ENCODE results near the gene ZNF169. TPM values are rescaled to one million over a fixed set of nuclear protein-coding genes. Genes with fewer than 3 reads are reported as not detected.
"Not testable (repeated sequence)": the region's sequence is repeated elsewhere in the genome, so short reads cannot be mapped to it uniquely, and the experiment has no call there.

Gene ZNF169
- total RNA-seq, 1 experiment from 2014 or later = 5.0 TPM

DNA sequence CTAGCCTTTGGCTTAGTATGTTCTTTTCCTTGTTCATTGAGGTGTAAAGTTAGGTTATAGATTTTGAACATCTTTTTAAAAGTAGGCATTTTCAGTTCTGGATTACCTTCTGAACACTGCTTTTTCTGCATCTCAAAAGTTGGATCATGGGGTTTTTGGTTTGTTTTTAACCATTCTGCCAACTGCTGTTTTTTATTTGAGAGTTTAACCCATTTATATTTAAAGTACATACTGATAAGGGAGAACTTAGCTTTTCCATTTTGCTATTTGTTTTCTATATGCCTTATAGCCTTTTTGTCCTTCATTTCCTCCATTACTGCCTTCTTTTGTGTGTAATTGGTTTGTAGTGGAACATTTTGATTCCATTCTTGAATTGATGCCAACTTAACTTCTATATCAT, 30.5 kb upstream of the ZNF169 start:
- no peak for TF ChIP-seq USF1 (CRISPR knock-in tag; IDR thresholded peaks at IDR 0.05)
- TF ChIP-seq ATF1 (CRISPR knock-in tag; IDR thresholded peaks at IDR 0.05) = no peak
- no peak for TF ChIP-seq MAX (CRISPR knock-in tag; IDR thresholded peaks at IDR 0.05)
- TF ChIP-seq, protein P1, sequence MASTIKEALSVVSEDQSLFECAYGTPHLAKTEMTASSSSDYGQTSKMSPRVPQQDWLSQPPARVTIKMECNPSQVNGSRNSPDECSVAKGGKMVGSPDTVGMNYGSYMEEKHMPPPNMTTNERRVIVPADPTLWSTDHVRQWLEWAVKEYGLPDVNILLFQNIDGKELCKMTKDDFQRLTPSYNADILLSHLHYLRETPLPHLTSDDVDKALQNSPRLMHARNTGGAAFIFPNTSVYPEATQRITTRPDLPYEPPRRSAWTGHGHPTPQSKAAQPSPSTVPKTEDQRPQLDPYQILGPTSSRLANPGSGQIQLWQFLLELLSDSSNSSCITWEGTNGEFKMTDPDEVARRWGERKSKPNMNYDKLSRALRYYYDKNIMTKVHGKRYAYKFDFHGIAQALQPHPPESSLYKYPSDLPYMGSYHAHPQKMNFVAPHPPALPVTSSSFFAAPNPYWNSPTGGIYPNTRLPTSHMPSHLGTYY (CRISPR knock-in tag; IDR thresholded peaks at IDR 0.05) = no peak
- TF ChIP-seq NFE2L1 (CRISPR knock-in tag; IDR thresholded peaks at IDR 0.05) = no peak
- TF ChIP-seq, protein P2, sequence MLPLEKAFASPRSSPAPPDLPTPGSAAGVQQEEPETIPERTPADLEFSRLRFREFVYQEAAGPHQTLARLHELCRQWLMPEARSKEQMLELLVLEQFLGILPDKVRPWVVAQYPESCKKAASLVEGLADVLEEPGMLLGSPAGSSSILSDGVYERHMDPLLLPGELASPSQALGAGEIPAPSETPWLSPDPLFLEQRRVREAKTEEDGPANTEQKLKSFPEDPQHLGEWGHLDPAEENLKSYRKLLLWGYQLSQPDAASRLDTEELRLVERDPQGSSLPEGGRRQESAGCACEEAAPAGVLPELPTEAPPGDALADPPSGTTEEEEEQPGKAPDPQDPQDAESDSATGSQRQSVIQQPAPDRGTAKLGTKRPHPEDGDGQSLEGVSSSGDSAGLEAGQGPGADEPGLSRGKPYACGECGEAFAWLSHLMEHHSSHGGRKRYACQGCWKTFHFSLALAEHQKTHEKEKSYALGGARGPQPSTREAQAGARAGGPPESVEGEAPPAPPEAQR (CRISPR knock-in tag; IDR thresholded peaks at IDR 0.05) = no peak
- TF ChIP-seq, protein P3, sequence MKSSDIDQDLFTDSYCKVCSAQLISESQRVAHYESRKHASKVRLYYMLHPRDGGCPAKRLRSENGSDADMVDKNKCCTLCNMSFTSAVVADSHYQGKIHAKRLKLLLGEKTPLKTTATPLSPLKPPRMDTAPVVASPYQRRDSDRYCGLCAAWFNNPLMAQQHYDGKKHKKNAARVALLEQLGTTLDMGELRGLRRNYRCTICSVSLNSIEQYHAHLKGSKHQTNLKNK (CRISPR knock-in tag; IDR thresholded peaks at IDR 0.05) = no peak
- TF ChIP-seq ESRRA (CRISPR knock-in tag; IDR thresholded peaks at IDR 0.05; ENCODE audit: borderline replicate concordance) = no peak
- TF ChIP-seq NR3C1 (CRISPR knock-in tag; conservative IDR thresholded peaks at IDR 0.05; ENCODE audit: low read depth) = no peak
- ATAC-seq = no peak
- Mint-ChIP-seq H3K27ac (no peak overlapping the region), H3K4me3 (no peak overlapping the region), H3K27me3 (ENCODE audit: low read depth) (peaks cover 7% of the 10 kb centered on the region; the same call in 1 of the 2 replicates), H3K9me3 (peaks cover 28% of the 10 kb centered on the region), H3K36me3 (peaks cover 6% of the 10 kb centered on the region; the same call in 1 of the 2 replicates), H3K4me1 (no peaks in the 10 kb centered on the region)
- DNase-seq (ENCODE audit: low spot score) = no peak
- CTCF ChIA-PET = no interaction called here
- POLR2A ChIA-PET = no interaction called here

DNA sequence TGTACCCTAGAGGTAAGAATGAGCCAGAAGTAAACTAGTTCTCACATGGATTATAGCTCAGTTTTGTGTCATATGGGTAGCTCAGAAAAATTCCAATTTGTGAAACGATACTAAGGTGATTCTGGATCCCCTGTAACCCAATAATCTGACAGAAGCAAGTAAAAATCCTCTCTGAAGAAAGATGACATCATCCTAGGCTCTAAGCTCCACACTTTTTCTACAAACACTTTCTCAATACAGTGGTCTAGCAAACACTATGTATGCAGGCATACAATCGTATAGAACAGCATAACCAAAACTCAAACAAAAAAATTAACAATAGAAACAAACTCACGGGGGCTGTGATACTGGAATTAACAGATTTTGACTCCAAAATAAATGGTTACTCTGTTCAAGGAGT, 26.7 kb upstream of the ZNF169 start:
- ChIA-PET CTCF (no interaction called here), POLR2A (no interaction called here)
- ATAC-seq = no peak
- peaks cover 6% of the 10 kb centered on the region; the same call in 1 of the 2 replicates for H3K36me3 Mint-ChIP-seq
- no peaks in the 10 kb centered on the region for H3K4me1 Mint-ChIP-seq
- no peak overlapping the region for H3K27ac Mint-ChIP-seq
- no peak for DNase-seq (ENCODE audit: low spot score)
- no peak overlapping the region for H3K4me3 Mint-ChIP-seq
- H3K9me3 Mint-ChIP-seq = peaks cover 16% of the 10 kb centered on the region
- no peaks in the 10 kb centered on the region for H3K27me3 Mint-ChIP-seq (ENCODE audit: low read depth)
- TF ChIP-seq, protein P4, sequence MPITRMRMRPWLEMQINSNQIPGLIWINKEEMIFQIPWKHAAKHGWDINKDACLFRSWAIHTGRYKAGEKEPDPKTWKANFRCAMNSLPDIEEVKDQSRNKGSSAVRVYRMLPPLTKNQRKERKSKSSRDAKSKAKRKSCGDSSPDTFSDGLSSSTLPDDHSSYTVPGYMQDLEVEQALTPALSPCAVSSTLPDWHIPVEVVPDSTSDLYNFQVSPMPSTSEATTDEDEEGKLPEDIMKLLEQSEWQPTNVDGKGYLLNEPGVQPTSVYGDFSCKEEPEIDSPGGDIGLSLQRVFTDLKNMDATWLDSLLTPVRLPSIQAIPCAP (CRISPR knock-in tag; IDR thresholded peaks at IDR 0.05) = no peak
- TF ChIP-seq MXD4 (CRISPR knock-in tag; IDR thresholded peaks at IDR 0.05; ENCODE audit: borderline replicate concordance) (no peak), HMGA2 (CRISPR knock-in tag; IDR thresholded peaks at IDR 0.05) (no peak), ARID4B (CRISPR knock-in tag; IDR thresholded peaks at IDR 0.05; ENCODE audit: borderline replicate concordance) (no peak), MAX (CRISPR knock-in tag; IDR thresholded peaks at IDR 0.05) (no peak), ATF6 (CRISPR knock-in tag; IDR thresholded peaks at IDR 0.05) (no peak), GABPB1 (CRISPR knock-in tag; IDR thresholded peaks at IDR 0.05) (no peak), USF1 (CRISPR knock-in tag; IDR thresholded peaks at IDR 0.05) (no peak), TP53 (CRISPR knock-in tag; IDR thresholded peaks at IDR 0.05) (no peak), FOXJ3 (CRISPR knock-in tag; IDR thresholded peaks at IDR 0.05; ENCODE audit: borderline replicate concordance) (no peak), NFE2L1 (CRISPR knock-in tag; IDR thresholded peaks at IDR 0.05) (no peak)
- TF ChIP-seq, protein P2 (CRISPR knock-in tag; IDR thresholded peaks at IDR 0.05) = no peak

- CTCF ChIA-PET; H3K27ac Mint-ChIP-seq; H3K36me3 Mint-ChIP-seq; POLR2A ChIA-PET; DNase-seq (ENCODE audit: low spot score); H3K4me3 Mint-ChIP-seq; H3K27me3 Mint-ChIP-seq (ENCODE audit: low read depth); ATAC-seq; H3K4me1 Mint-ChIP-seq: not testable (repeated sequence)
- peaks cover 20% of the 10 kb centered on the region for H3K9me3 Mint-ChIP-seq
Measured at GRCh38 chr9:94241098-94241497, 18.0 kb upstream of the ZNF169 start.

Data from WTC11 (cell line).